GM19324 (cell line): Measurements from ENCODE around the gene DPPA2.

Experiments used
- ATAC-seq: cut with Tn5 transposase; IDR thresholded peaks from one replicate; pipeline ENCODE4 v1.9.1; 2021; ENCODE audit warnings: mild to moderate bottlenecking, moderate library complexity; ENCODE audit not compliant: unreplicated experiment, low FRiP score

Gene DPPA2

DNA sequence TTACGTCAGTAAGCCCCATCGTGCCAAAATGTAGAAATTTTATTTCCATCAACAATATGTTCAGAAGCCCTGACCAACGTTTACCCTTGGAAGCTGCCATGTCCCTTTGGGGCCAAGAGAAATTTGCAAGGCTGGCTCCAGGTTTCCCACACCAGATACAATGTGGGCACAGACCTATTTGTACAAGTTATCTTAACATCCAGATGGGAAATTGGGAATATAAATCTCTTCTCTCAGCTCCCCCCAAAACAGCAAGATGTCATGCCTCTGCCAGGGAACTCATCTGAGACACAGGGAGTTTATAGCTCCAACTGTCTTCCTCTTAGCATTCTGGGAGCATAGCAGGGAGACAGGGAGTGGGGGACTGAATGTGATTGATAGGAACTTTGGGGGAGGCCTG, 9.3 kb upstream of the DPPA2 start:
- ATAC-seq = no peak

DNA sequence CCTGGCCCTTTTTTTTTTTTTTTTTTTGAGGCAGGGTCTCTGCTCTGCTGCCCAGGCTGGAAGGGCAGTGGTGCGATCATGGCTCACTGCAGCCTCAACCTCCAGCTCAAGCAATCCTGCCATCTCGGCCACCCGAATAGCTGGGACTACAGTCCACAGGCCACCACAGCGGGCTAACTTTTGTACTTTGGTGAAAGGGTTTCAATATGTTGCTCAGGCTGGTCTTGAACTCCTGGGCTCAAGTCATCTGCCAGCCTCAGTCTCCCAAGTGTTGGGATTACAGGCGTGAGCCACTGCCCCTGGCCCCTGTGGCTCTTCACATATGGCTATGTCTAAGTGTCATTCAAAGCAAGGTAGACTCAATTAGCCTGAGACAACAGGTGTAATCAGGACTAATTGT, 8.8 kb upstream of the DPPA2 start:
- no peak for ATAC-seq

- ATAC-seq = no peak
These were observed 3.3 kb downstream of the DPPA2 start for GRCh38 chr3:109313061-109313460.

DNA sequence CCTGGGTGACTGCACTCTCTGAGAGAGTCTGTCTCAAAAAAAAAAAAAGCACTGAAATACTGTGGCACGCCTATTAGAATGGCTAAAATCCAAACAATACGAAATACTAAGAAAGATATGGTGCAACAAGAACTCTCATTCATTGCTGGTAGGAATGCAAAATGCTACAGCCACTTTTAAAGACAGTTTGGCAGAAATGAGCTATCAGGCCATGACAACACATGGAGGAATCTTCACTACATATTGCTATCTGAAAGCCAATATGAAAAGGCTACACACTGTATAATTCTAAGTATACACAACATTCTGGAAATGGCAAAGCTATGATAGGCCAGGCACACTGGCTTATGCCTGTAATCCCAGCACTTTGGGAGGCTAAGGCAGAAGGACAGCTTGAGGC, 18.8 kb downstream of the DPPA2 start:
- ATAC-seq = no peak

DNA sequence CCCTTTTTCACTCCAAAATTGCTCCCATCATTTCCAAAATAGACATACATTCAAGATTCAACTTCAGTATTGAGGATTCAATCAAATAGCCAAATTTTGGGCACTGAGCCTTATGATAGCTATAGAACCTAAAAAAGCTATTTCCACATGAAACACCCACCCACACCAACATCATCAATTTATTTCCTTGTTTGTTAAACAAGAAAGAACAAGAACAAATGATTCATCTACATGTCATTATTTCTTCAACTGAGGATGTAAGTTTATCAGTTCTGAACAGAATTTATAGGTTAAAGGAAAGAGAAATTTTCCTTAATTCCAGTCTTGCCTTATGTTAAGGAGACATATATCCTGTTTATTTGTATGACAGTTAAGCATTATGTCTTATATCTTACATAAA, 32.2 kb downstream of the DPPA2 start:
- no peak for ATAC-seq

DNA sequence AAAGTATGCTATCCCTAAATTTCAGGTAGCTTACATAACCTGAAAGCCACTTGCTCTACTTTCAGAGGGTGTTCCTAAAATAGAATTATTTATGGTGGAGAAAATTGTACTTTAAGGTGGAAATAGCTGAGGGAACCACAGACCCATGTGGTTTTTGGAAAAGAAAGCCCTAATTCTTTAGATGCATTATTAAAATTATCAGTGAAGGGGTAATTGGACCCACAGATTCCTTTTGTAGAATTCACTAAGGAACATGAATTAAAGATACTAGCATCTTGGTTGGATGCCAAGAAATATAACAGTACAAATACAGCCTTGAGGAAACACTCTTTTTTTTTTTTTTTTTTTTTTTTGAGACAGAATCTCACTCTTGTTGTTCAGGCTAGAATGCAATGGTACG, 37.8 kb downstream of the DPPA2 start:
- no peak for ATAC-seq

GRCh38 chr3:109278141-109278540, 38.2 kb downstream of the DPPA2 start:
- ATAC-seq = no peak

- no peak for ATAC-seq
These were observed 40.5 kb downstream of the DPPA2 start for GRCh38 chr3:109275702-109276293.

DNA sequence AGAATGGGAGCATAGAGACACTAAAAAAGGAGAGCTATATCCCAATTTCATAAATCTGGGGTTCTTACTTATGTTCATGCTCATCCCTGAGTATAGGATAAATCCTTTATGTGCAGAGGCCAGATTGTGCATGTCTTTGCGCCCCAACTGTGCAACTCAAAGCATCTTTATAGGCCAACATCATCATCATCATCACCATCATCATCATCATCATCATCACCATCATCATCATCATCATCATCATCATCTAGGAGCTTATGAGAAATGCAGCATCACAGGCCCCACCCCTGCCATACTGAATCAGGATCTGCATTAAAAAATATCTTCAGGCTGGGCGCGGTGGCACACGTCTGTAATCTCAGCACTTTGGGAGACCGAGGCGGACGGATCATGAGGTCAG, 45.5 kb downstream of the DPPA2 start:
- ATAC-seq = no peak

DNA sequence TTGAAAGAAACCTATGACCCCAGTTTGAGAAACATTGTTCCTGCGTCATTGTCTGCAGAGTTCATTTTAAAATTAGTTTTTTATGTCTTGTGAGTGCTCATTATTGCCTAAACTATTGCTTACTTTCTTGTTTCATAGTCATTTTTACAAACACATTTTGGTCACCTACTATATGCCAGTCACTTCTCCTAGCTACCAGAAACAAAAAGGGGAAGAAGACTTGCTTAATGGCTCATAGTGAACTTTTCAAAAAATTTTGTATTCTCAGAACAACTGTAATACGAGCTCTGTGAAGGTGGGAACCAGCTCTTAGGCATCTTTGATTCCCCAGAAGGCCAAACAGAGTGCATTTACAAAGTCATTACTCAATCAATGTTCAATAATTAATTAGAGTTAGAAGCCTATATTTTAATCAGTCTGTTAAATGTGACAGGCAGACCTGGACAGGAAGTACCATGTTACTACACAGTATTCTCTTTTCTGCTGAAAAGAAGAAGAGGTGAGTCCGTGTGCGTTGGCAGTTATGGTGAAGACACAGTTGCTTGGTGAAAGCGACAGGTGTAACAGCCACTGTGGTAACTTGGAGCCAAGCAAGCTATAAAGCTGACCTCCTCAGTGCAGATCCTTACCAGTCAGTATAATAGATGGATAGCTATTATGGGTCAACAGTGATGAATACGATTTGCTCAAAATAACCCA, 46.6 kb downstream of the DPPA2 start:
- no peak for ATAC-seq

- ATAC-seq = no peak
These were observed 48.1 kb downstream of the DPPA2 start for GRCh38 chr3:109268181-109268580.

DNA sequence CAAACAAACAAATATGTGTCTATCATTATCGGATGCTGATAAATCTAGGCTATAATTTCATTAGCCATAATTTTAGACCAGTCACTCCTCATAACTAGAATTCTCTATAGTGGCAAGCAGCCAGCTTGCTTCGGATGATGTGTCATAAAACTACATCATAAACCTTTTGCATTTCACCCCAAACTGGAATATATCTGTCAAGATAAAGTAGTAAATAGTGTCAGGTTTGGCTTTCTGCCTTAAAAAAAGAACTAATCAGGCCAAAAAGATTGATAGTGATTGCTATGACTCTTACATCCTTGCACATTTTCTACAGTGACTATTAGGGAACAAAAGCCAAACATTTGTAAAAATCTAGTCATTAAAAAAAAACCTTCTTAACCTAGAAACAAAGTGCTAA, 51.0 kb downstream of the DPPA2 start:
- ATAC-seq = no peak

GRCh38 chr3:109257269-109257668, 59.0 kb downstream of the DPPA2 start:
- no peak for ATAC-seq

DNA sequence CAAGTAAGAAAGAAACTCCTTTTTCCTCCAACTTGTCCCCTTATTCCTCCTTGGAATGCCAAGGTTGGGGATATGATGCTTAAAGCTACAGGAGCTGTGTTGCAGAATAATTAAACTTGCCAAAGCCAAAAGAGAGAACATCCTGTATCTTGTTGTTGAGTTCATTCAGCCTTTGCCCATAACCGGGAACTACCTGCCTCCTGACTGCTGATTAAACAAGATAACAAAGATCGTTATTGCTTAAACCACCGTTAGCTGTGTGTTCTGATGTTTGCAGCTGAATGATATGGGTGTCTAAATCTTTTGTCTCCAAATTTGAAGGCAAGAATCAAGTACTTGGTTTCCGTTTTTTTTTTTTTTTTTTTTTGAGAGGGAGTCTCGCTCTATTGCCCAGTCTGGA, 61.5 kb downstream of the DPPA2 start:
- no peak for ATAC-seq

- ATAC-seq = no peak
These were observed 63.7 kb downstream of the DPPA2 start for GRCh38 chr3:109252641-109253040.
